HG03095 (cell line): ENCODE results near the gene HOXB7.

Experiments
- ATAC-seq: cut with Tn5 transposase; IDR thresholded peaks from one replicate; pipeline ENCODE4 v1.9.1; 2021; ENCODE audit warnings: moderate library complexity; ENCODE audit not compliant: unreplicated experiment

HOXB7 gene

DNA sequence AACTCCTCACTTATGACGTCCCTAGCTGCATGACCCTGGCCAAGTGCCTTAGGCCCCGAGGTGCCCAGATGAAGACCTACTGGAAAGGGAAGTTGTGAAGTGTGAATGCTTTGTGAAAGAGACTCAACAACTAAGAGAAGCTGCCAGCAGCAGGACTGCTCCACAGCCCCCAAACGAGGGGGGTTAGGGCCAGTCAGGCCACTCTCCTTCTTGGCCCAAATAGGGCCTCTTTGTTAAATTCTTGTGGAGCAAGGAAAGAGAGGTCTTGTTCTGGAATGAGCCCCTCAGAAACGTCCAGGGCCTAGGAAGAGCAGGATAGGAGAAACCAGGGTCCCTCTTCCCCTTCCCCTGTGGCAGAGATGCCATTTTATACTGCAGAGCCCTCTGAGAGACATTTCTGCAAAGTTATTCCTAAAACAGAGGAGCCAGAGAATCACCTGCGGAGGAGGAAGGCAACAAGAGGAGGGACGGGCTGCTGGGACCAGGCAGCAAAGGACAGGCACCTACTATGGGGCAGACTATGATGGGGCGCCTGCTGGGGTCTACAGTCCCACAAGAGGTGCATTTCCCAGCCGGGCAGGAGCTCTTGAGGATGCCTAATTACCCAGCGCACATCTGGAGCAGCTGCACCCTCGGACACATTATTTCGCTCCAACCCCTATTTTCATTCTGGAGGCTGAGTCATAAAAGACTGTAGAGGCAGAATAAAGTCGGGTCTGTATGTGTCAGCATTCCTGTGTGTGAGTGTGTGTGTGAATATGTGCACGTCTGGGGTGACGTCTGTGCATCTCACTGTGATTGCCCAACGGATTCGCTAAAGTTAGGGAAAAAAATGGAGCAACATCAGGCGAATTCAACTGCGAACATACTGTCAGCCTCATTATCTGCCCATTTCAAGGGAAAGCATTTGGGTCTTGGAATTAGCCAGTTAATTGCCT, 26.8 kb upstream of the HOXB7 start:
- ATAC-seq, result no peak

DNA sequence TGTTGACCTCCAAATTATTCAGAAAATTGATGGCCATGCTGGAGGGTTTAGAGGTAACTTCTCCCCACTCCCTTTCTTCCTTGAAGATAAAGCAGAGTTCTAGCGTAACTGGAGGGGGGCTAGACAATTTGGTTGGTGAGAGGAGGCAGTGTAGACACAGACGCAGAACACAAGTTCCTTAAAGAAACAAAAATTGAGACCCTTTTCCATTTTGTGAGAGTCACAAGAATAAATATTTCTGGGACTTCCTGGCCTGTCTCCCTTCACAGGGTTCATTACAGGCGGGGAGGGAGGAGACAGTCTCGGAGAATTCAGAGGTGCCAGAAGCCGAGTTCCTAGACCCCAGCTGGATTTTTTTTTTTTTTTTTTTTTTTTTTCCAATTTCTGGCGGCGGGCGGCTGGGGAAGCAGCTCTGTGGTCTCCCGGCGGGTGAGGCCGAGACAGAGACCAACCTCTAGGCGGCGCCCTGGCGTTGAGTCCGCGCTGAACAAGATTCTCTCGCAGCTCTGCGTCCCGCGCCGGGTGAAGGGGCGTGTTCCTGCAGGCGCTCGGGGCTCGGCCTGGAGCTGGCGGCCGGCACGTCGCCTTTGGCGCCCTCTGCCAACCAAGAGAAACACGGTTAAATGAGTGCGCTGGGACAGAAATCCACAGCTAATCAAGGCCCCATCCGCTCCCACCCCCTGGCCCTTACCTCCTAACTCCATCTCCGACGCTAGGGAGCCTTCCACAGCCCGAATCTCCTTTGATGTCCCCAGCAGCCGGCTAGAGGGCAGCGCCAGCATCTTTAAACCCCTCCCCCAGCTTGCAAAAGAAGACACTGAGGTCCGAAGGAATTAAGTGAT, 25.6 kb upstream of the HOXB7 start:
- ATAC-seq, result no peak

DNA sequence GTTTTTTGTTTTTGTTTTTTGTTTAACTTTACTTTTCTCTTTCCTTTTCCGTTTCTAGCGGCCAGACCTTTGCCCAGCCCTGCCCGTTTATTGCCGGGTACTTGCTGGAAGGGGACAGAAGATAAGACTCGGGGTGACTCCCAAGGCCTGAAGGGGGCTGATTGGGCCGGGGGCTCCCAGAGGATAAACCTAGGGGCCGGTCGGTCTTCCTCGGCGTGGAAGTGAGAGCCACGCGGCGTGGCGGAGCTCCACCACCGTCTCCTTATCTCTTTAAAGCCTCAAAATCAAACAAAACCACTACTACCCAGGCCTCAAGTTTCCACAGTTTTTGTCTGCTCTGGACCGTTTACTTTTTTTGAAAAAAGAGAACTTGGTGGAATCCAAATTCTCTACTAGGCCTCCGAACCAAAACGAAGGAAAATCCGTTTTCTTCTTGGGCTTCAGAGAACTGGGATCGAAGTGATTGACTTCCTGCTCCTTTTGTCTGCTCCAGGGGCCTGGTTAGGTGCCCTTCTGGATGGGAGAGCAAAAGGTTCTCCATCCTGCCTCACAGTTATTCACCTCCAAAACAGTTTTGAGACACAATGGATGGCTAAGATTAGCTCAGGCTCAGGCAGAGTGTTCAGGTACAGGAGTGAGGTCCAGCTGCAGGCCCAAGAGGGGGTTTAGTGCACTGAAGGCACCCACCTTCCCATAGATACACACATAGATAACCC, 23.8 kb upstream of the HOXB7 start:
- ATAC-seq, result no peak

DNA sequence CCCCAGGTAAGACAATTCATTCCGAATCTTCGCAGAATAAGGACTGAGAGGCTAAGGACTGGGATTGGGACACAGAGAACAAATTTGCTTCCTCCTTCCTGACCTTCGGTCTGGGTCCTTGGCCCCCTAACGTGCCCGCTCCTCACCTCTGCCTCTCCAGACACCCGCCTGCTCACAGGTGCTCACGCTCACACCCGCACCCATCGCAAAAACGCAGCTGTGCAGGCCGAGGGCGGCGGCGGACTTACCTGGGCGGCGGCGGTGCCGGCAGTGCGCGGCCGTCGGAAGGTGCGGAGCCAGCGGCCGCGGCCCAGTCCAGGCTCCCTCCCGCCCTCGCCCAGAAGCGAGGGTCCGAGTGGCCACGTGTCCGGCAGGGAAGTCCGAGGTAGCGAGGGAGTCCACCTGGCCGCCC, 22.5 kb upstream of the HOXB7 start:
- ATAC-seq, result no peak

DNA sequence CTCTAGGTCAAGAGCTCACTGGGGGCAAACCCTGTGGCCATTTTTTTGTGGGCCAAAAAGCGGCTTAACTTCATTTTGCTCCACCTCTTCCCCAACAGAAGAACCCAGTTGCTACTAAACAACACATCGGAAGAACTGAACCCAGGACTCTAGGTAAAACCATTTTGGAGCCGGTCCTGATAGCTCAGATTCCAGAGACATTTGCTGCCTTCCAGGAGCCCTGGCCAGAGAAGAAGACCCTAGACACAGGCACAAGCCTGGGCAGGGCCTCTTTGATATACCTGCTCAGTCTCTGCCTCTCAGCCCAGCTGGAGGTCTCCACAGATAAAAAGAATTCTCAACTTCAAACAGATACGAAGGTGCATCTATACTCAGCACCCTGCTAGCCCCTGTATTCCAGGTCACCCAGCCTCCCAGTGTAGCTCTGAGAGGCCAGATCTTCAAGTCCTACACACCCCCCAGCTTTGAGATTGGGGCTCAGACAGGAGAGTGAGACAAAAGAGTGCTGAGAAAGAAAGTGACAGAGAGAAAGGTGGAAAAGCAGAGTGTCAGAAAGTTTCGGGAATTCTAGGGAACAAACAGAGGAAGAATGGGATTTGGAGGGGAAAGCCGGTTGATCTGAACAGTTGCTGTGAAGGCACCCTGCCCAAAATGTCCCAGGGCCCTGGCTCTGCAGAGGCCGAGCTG, 21.9 kb upstream of the HOXB7 start:
- ATAC-seq, result no peak

DNA sequence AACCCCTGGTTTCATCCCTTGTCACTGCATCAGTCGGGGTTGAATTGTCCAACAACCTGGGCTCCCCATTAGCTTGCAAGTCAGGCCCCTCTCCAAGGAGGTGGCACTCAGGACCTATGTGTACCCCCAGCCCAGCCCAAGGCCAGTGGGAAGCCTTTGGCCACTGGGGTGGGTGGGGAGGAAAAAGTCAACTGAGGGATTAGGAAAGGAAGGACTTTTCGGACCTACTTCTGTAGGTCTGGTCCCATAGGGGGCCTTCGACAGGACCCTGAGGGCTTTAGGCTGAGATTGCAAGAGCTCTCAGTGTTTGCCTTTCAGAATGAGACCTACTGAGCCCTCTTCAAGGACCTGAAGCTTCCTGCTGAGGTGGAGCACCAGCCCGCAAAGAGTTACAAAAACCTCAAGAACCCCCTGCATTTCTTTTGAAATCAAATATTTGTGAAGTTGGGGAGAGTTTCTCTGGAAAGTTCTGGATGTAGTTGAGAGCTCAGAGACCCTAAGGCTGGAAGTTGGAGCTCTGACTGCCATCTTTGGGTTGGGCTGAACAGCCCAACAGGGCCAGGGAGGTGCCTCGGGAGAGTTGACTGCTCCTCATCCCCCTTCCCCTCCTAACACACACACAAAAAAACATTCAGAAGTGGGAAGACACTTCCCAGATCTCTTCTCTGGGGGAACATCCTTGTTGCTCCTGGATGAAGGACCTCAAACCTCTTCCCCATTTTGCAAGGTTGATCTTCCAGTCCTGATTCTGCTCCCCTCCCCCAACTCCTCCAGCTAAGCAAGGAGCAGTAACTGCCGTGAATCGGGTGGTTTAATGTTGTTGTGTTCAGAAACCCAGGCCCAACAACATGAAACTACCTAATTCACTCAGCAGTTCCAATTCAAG, 21.1 kb upstream of the HOXB7 start:
- no peak for ATAC-seq

DNA sequence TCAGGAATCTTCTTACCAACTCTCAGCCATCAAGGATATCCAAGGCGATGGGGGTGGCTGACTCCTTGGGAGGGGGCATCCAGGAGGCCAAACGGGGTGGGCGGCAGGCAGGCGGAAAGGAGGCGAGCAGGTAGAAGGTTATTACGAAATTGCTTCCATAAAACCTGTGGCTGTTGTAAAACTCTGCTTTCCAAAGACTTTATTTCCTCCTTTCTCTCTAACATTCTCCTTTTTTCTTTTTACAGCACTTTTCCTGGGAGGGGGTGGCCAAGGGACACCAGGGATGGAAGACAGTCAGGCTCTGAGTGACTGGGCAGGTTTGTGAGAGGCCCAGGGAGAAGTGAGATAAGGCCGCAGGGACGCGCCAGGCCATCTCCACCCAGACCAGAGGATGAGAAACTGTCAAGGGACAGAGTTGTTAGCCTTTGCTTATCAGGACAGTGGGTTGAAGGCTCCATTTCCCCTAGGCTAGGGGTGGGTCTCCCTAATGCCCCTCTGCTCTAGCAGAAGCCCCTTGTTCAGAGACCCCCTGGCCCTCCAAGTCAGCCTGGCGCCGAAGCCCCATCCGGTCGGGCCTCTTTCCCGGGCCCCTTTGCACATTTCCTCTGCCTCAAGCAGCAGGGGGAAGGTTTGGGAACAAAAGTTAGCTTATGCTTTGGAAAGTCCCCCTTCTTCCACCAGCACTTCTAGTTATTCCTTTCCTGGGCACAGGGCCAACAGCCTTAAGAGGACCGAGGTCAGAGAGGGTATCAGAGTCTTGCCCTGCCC, 20.3 kb upstream of the HOXB7 start:
- ATAC-seq, result no peak

DNA sequence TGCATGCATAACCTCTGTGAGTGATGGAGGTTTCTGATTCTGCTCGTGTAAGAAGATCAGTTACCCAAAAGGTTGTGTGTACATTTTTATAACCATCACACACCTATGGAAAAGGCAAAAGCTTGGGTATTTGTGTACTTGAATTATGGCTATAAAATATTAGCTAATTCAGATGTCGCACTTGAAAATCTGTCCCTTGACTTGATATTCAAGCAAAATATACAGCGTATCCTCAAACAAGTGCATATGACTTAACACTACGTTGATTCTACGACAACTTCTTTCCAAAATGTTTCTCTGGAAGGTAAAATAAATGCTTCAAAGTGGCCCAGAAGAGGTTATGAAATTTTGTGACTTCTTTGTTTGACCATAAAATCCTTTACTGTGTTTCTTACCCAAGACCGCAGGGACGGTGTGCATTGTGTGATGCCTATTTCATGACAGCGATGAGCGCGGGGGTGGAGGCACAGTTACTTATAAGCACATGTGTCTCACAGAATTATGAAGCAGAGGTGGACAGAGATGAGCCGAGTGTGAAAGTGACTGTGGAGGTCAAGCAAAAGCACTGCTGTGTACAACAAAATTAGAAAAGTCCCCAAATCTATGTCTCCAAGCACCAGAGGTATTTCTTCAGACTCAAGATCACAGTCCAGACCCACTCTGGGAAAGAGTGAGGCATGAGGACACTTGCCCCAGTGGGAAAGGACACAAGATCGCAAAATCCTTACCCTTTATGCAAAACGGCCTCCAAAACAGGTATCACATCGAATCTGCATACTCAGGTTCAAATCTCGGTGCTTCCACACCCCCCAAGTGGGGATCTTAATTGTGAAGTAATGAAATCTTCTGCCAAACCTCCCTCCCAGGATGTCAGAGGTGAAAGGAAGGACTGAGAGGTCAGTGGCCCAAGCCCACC, 19.4 kb upstream of the HOXB7 start:
- ATAC-seq, result no peak

DNA sequence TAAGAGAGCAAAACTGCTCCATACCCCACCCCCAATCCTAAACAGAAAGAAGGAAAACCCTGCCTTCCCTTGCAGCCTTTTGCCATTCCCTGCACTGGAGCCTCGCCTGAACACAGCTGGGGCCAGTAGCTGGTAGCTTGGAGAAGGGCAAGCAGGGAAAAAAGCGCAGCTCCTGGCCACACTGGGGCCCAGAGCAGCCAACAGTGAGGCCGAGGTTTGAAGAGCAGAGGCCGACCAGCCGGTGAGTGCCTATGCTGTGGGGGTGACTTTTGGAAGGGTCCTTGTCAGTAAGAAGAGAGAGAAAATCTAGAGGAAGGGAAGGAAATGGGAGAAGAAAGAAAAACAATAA, 18.6 kb upstream of the HOXB7 start:
- ATAC-seq, result no peak

DNA sequence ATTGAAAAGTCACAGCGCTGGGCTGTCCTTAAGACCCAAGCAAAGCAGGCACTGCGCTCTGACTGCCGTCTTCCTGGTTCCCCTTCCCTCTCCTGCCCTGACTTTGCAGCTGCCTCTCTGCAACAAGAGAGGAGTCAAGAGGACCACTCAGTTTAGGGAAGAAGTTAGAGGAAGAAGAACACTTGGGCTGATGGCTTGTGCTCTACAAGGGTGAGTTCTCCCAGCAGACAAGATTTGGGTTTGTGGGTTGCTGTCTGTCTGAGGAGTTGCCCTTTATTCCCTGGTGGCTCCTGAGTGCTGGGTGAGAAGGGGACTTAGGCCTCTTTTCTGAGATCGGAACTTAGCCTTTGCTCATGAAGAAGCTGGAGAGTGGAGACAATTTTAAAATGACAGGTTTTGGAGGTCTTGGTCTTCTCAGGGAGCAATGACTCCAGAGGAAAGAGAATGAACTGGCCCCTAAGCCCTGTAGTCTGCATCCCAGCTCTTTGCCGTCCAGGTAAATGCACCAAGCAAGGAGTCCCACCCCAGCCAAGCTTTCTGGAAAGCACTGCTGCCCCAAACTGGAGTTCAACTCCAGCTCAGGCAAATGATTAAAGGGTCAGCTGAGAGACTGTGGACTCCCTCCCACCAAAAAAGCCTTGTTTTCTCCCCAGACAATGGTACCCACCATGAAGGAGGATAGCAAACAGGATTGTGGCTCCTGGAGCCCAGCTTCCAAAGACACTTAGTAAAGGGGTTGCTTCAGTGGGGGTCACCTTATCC, 18.0 kb upstream of the HOXB7 start:
- ATAC-seq, result no peak

DNA sequence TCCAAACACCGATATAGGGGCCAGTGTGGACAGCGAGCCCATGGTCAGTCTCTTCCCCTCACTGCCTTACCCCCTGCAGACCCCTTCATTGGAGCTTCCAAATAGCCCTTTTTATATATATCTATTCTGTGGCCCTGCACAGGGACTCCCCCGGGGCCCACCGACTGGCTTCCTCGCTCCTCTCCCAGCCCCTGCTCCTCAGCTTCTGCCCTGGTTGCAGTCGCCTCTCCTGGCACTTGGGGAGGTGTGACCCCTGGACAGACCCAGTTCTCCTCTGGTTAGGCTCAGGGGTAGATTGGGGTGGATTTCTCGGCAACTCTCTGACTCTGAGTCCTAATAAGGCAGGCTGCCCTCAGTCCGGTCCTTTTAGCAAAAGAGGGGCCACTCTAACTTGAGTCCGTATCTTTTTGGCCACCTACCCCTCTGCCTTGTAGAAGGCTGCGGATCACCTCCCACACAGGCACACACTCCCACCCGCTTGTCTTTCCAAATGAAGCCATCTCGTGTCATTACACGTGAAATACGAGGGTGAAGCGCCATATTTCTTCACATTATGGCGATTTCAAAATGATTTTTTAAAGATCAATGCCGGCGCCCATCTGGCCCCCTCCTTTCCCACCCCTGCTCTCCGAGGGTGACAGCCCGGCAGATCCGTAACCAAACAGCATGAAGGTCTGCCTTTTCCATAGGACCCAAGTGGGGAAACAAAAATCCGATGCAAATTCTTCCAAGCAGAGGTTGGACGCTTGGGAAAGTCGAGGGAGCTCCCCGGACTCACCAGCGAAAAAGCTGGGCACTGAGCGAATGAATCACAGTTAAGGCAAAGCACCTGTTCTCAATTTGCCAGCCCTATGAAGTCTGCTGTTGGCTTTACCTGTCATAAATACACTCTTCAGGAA, 17.1 kb upstream of the HOXB7 start:
- ATAC-seq, result no peak

DNA sequence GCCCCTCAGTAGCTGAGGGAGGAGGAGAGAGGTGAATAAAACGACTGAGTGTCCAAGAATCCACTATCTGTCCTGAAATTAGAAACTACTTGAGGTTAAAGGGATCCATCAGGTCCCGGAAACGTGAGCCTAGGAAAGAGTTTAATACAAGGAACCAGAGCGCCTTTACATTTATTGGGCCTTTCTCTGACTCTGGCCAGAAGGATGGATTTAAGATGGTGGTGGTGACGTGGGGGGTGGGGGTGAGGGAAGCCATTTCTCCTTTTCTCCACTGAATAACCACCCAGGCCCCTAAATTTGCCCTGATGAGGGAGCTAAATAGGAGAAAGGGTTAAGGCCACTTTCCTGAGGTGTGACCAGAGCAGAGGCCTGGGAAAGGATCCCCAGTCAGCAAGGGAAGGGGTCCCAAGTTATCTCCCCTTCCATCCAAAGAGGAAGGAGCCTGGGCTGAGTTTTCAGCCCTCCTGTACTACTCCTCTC, 16.3 kb upstream of the HOXB7 start:
- ATAC-seq, result no peak

DNA sequence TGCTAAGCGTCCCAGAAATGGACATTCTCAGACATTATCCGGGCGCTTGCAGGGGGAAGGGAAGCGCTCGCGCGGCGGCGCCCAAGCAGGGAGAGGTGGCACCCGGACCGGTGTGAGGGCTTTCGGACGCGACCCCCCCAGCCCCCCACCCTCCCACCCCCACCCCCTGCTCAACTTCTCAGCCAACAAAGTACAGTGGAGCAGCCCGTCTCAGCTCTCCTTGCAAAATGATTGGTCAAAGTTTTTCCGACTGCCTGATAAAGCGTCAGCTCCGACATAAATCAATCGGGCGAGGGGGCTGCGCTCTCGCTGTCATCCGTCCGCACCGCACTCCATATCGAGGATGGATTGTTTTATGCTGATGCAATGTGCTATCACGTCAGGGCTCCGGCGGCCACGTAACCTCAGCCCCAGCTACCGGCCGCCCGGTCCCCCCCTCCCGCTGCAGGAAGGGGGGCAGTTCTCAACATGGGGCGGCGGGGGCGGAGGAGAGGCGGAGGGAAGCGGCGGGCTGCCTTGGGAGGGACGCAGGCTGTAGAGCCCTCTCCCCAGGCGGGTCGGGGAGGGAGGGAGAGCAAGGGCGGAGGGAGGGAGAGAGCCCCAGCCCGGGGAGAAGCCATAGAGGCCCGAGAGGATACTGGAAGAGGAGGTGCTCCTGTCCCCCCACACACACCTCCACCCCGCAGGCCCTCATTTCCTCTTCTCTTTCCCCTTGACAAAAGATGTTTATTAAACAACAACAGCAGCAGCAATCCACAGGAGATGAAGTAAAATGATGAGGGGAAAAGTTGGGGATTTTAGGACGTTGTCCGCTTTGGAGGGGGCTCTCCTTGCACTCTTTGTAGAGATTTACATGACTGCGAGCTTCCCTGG, 15.7 kb upstream of the HOXB7 start, which contains the start of gene HOXB9:
HOXB9 (minus strand) TSS at position 114 of the 873 bp plus-strand sequence; CDS start at position 25, 89 bp downstream.
- ATAC-seq, result no peak

DNA sequence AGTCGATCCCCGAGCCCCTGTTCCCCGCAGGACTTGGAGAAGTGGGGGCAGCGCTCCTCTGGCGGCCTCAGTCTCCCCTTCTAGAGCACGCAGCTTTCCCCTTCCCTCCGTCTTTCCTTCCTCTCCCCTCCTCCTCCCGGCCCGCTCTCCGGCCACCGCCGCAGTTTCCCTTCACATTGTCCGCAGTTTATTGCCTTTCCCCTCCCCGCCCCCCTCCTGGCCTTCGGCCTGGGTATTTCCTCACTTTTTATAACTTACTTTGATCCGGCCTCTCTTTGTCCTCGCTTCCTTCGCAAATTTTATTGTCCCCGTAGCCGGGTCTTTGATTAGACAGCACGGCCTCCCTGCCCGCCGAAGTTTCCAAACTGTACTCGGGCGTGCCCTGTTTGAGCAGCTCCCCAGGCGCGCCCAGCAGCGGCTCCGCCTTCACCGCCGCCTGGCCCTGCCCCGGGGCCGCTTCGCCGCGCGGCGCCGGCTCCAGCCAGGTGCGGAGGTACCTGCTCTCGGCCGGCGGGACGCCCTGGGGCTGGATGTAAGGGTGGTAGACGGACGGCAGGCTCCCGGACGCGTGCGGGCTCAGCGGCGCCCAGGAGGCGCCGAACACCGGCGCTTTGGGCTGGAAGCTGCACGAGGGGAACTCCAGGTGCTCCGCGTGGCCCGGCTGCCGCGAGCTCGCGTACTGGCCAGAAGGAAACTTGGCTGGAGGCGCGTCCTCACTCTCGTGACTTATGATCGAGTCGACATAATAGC, 14.9 kb upstream of the HOXB7 start:
- ATAC-seq, result no peak
